Measurements from ENCODE around the gene PCNP.
A peak's percentile ranks its signal among the peaks of the same experiment; 100 is the strongest.
"Not testable (repeated sequence)": the region's sequence is repeated elsewhere in the genome, so short reads cannot be mapped to it uniquely, and the experiment has no call there.

PCNP gene

GRCh38 chr3:101634591-101635196 is 60.7 kb downstream of the PCNP start:
- DNase-seq: no peak

GRCh38 chr3:101635345-101635744 is 61.4 kb downstream of the PCNP start:
- no peak for DNase-seq

GRCh38 chr3:101635954-101636798 is 62.2 kb downstream of the PCNP start:
- DNase-seq: peak; percentile 13

GRCh38 chr3:101637451-101637850 is 63.5 kb downstream of the PCNP start:
- DNase-seq: no peak

- no peak for DNase-seq
Observed at GRCh38 chr3:101638261-101638745, 64.3 kb downstream of the PCNP start.

- DNase-seq: no peak
Observed at GRCh38 chr3:101639280-101639963, 65.4 kb downstream of the PCNP start.

GRCh38 chr3:101640256-101640655 is 66.3 kb downstream of the PCNP start:
- DNase-seq: no peak

- DNase-seq: not testable (repeated sequence)
Observed at GRCh38 chr3:101641397-101642115, 67.6 kb downstream of the PCNP start.

- DNase-seq: no peak
Observed at GRCh38 chr3:101642441-101642840, 68.5 kb downstream of the PCNP start.

GRCh38 chr3:101643009-101643844 is 69.2 kb downstream of the PCNP start:
- DNase-seq: no peak

Data from SHP77 treated with DMSO at 0.1 percent for 48 hours (cell line).